GM23248 (cell line): ENCODE results near the gene DUSP2. TPM values are rescaled to one million over a fixed set of nuclear protein-coding genes. Genes with fewer than 3 reads are reported as not detected.
"Not testable (repeated sequence)": the region's sequence is repeated elsewhere in the genome, so short reads cannot be mapped to it uniquely, and the experiment has no call there.

Experiments used
- DNase-seq: peaks from one replicate; pipeline ENCODE4 v3.0.0-alpha.2; 2015
- H2AFZ ChIP-seq: fragments of 200-600 bp; sonication (generic); 2 replicates; pipeline ENCODE4 v1.6.1; 2016; ENCODE audit warnings: antibody characterized with exemption
- H3F3A ChIP-seq: fragments of 200-600 bp; sonication (generic); 2 replicates; pipeline ENCODE4 v1.6.1; 2016; ENCODE audit warnings: mild to moderate bottlenecking, antibody characterized with exemption, mixed run types; ENCODE audit not compliant: insufficient read depth
- H3K27ac ChIP-seq: fragments of 200-600 bp; sonication (generic); 2 replicates; pipeline ENCODE4 v1.5.1; 2016; ENCODE audit warnings: mild to moderate bottlenecking
- H3K27me3 ChIP-seq: fragments of 200-600 bp; sonication (generic); replicated peaks from 2 replicates; pipeline ENCODE4 v1.6.1; 2016; ENCODE audit warnings: mild to moderate bottlenecking; ENCODE audit not compliant: insufficient read depth
- H3K36me3 ChIP-seq: fragments of 200-600 bp; sonication (generic); 2 replicates; pipeline ENCODE4 v1.6.1; 2016; ENCODE audit warnings: low read depth, mild to moderate bottlenecking
- H3K4me1 ChIP-seq: fragments of 200-600 bp; sonication (generic); 2 replicates; pipeline ENCODE4 v1.6.1; 2016; ENCODE audit warnings: mild to moderate bottlenecking; ENCODE audit not compliant: insufficient read depth
- H3K4me2 ChIP-seq: fragments of 200-600 bp; sonication (generic); one replicate; pipeline ENCODE4 v1.6.1; 2016; ENCODE audit warnings: mild to moderate bottlenecking; ENCODE audit not compliant: unreplicated experiment
- H3K4me3 ChIP-seq: fragments of 200-600 bp; sonication (generic); 2 replicates; pipeline ENCODE4 v1.5.1; 2016; ENCODE audit warnings: mild to moderate bottlenecking
- H3K79me2 ChIP-seq: fragments of 200-600 bp; sonication (generic); 2 replicates; pipeline ENCODE4 v1.6.1; 2016; ENCODE audit warnings: mild to moderate bottlenecking; ENCODE audit not compliant: insufficient read depth
- H3K9ac ChIP-seq: fragments of 200-600 bp; sonication (generic); 2 replicates; pipeline ENCODE4 v1.6.1; 2016; ENCODE audit warnings: mild to moderate bottlenecking
- H3K9me2 ChIP-seq: fragments of 200-600 bp; sonication (generic); 2 replicates; pipeline ENCODE4 v1.6.1; 2016; ENCODE audit warnings: mixed run types, mild to moderate bottlenecking, moderate library complexity; ENCODE audit not compliant: insufficient read depth
- H3K9me3 ChIP-seq: fragments of 200-600 bp; sonication (generic); one replicate; pipeline ENCODE4 v1.6.1; 2017; ENCODE audit warnings: low read depth
- H4K20me1 ChIP-seq: fragments of 200-600 bp; sonication (generic); 2 replicates; pipeline ENCODE4 v1.6.0; 2016; ENCODE audit not compliant: insufficient read depth
- EZH2 ChIP-seq: fragments of 200-600 bp; sonication (generic); IDR thresholded peaks from 2 replicates; pipeline ENCODE4 v1.6.1; 2018; ENCODE audit warnings: antibody characterized with exemption, mild to moderate bottlenecking; ENCODE audit not compliant: insufficient read depth, poor library complexity, severe bottlenecking
- EZH2phosphoT487 ChIP-seq: fragments of 200-600 bp; sonication (generic); IDR thresholded peaks from 2 replicates; pipeline ENCODE4 v1.6.1; 2018; ENCODE audit warnings: antibody characterized with exemption, moderate library complexity, mild to moderate bottlenecking, low read depth; ENCODE audit not compliant: insufficient read depth
- WGBS, 2 experiments: methylation state at CpG; one replicate each; pipeline ENCODE4 v1.1.6; 2015 to 2017; ENCODE audit warnings: low lambda C conversion rate in 2 of 2, low coverage in 1 of 2; ENCODE audit errors: missing lambda C conversion rate in 2 of 2; 5-methylcytosine and 5-hydroxymethylcytosine counted together
- in situ Hi-C: fragments of 300-500 bp; cut with MboI; formaldehyde crosslinking; loops from 2 replicates; pipeline ENCODE4 v1.15.0; 2020
- polyA plus RNA-seq: library from polyadenylated mRNA; unstranded; fragments of >200 nt; fragmentation: Nextera tagmentation; extraction: Ambion mirVana; gene quantifications from 2 replicates; pipeline ENCODE4 v1.2.1, GENCODE V29; 2016
- total RNA-seq: library from RNA; depleted of rRNA; stranded (reverse); fragments of >200 nt; shearing (Covaris generic); gene quantifications from 2 replicates; pipeline ENCODE4 v1.2.3, GENCODE V29; 2014

Gene DUSP2
- total and polyA plus RNA-seq, 2 experiments from 2014 or later, result 3.1 to 8.8 TPM

- 89 to 91% methylated on average over 23 to 26 of the region's 26 CpGs for WGBS, 2 experiments
- no peaks in the 10 kb centered on the region for H3K9me2 ChIP-seq
- no peak overlapping the region for H3K4me3 ChIP-seq
- H3K36me3 ChIP-seq, result no peaks in the 10 kb centered on the region
- no peaks in the 10 kb centered on the region for H4K20me1 ChIP-seq
- H3K4me1 ChIP-seq, result peaks cover 9% of the 10 kb centered on the region; the same call in 1 of the 2 replicates
- no peaks in the 10 kb centered on the region for H3K9me3 ChIP-seq
- H3K27me3 ChIP-seq, result no peaks in the 10 kb centered on the region
- TF ChIP-seq EZH2 (no peak), EZH2phosphoT487 (no peak)
- no peak overlapping the region for H3K4me2 ChIP-seq
- no peak overlapping the region for H3K9ac ChIP-seq
- H3K79me2 ChIP-seq, result no peaks in the 10 kb centered on the region
- no peaks in the 10 kb centered on the region for H3F3A ChIP-seq
- no peak overlapping the region for H2AFZ ChIP-seq
- H3K27ac ChIP-seq, result no peak overlapping the region
- in situ Hi-C loops, result no loop called here
- DNase-seq, result no peak
Observed at GRCh38 chr2:96142217-96143113, 2.8 kb downstream of the DUSP2 start.

- H3K9me3 ChIP-seq, H3K9ac ChIP-seq, in situ Hi-C loops, H3K4me2 ChIP-seq, H3K4me1 ChIP-seq, H3K27ac ChIP-seq, H4K20me1 ChIP-seq, DNase-seq, H3K27me3 ChIP-seq, H3K36me3 ChIP-seq, H3F3A ChIP-seq, H3K79me2 ChIP-seq, H3K9me2 ChIP-seq, H2AFZ ChIP-seq, H3K4me3 ChIP-seq: not testable (repeated sequence)
- 83 to 88% methylated on average over 5 of the region's 5 CpGs for WGBS, 2 experiments
Observed at GRCh38 chr2:96141624-96141967, 3.6 kb downstream of the DUSP2 start.

- no peak overlapping the region for H3K27ac ChIP-seq
- no peaks in the 10 kb centered on the region for H3K36me3 ChIP-seq
- H2AFZ ChIP-seq, result no peak overlapping the region
- in situ Hi-C loops, result no loop called here
- no peaks in the 10 kb centered on the region for H3F3A ChIP-seq
- H3K27me3 ChIP-seq, result no peaks in the 10 kb centered on the region
- no peaks in the 10 kb centered on the region for H3K4me1 ChIP-seq
- DNase-seq, result no peak
- WGBS, 2 experiments, result 91 to 94% methylated on average over 12 to 13 of the region's 13 CpGs
- H3K4me2 ChIP-seq, result no peak overlapping the region
- TF ChIP-seq EZH2phosphoT487, result no peak
- TF ChIP-seq EZH2, result no peak
- no peaks in the 10 kb centered on the region for H3K9me3 ChIP-seq
- no peak overlapping the region for H3K4me3 ChIP-seq
- H4K20me1 ChIP-seq, result no peaks in the 10 kb centered on the region
- H3K79me2 ChIP-seq, result no peaks in the 10 kb centered on the region
- H3K9ac ChIP-seq, result no peak overlapping the region
- H3K9me2 ChIP-seq, result no peaks in the 10 kb centered on the region
Observed at GRCh38 chr2:96140941-96141623, 4.2 kb downstream of the DUSP2 start.

GRCh38 chr2:96139181-96139758, 6.0 kb downstream of the DUSP2 start:
- Histone ChIP-seq H3K9me2 (no peaks in the 10 kb centered on the region), H3K27me3 (no peaks in the 10 kb centered on the region), H4K20me1 (no peaks in the 10 kb centered on the region), H2AFZ (no peak overlapping the region), H3K4me1 (no peaks in the 10 kb centered on the region), H3K36me3 (no peaks in the 10 kb centered on the region), H3K9me3 (no peaks in the 10 kb centered on the region), H3K27ac (no peak overlapping the region), H3K4me2 (no peak overlapping the region), H3K4me3 (no peak overlapping the region), H3K79me2 (no peaks in the 10 kb centered on the region), H3K9ac (no peak overlapping the region), H3F3A (no peaks in the 10 kb centered on the region)
- 73 to 74% methylated on average over 7 of the region's 7 CpGs for WGBS, 2 experiments
- TF ChIP-seq EZH2phosphoT487, result no peak
- no peak for TF ChIP-seq EZH2
- in situ Hi-C loops, result no loop called here
- no peak for DNase-seq
